Activated CD4-positive, alpha-beta memory T cell treated with anti-CD3 and anti-CD28 coated beads for 36 hours (primary cell): ENCODE data around the gene MTIF3. TPM values are rescaled to one million over a fixed set of nuclear protein-coding genes. Genes with fewer than 3 reads are reported as not detected.

ENCODE experiments used
- CTCF ChIA-PET: fragments of 350-600 bp; sonication (Branson Sonifier 250); formaldehyde crosslinking; loops from one replicate; lab custom pipeline; 2021; ENCODE audit warnings: antibody characterized with exemption, inconsistent platforms; lab: Charles Lee
- POLR2A ChIA-PET: fragments of 350-600 bp; sonication (Branson Sonifier 250); formaldehyde crosslinking; loops from one replicate; lab custom pipeline; 2021; ENCODE audit warnings: antibody characterized with exemption; lab: Charles Lee
- DNase-seq: peaks from one replicate; pipeline ENCODE4 v3.0.0-alpha.2; 2020
- H3K27ac Mint-ChIP-seq: one replicate; pipeline ENCODE4 v1.8.0; 2021; ENCODE audit warnings: mixed read lengths
- H3K27me3 Mint-ChIP-seq: one replicate; pipeline ENCODE4 v1.8.0; 2021; ENCODE audit warnings: mixed read lengths
- H3K36me3 Mint-ChIP-seq: one replicate; pipeline ENCODE4 v1.8.0; 2021; ENCODE audit warnings: mixed read lengths
- H3K4me1 Mint-ChIP-seq: one replicate; pipeline ENCODE4 v1.8.0; 2021; ENCODE audit warnings: low read depth, mixed read lengths
- H3K4me3 Mint-ChIP-seq: one replicate; pipeline ENCODE4 v1.8.0; 2021; ENCODE audit warnings: mild to moderate bottlenecking, mixed read lengths
- H3K9me3 Mint-ChIP-seq: one replicate; pipeline ENCODE4 v1.8.0; 2021; ENCODE audit warnings: mixed read lengths
- intact Hi-C: fragments of 100-400 bp; cut with micrococcal nuclease; formaldehyde crosslinking; loops from one replicate; pipeline ENCODE4 v1.15.1; 2023
- total RNA-seq, 2 experiments: library from RNA; stranded (reverse); gene quantifications; one replicate each; pipeline ENCODE4 v1.2.3, GENCODE V29; 2021

The MTIF3 gene
- total RNA-seq, 2 experiments from 2014 or later, result 35.7 to 37.3 TPM

DNA sequence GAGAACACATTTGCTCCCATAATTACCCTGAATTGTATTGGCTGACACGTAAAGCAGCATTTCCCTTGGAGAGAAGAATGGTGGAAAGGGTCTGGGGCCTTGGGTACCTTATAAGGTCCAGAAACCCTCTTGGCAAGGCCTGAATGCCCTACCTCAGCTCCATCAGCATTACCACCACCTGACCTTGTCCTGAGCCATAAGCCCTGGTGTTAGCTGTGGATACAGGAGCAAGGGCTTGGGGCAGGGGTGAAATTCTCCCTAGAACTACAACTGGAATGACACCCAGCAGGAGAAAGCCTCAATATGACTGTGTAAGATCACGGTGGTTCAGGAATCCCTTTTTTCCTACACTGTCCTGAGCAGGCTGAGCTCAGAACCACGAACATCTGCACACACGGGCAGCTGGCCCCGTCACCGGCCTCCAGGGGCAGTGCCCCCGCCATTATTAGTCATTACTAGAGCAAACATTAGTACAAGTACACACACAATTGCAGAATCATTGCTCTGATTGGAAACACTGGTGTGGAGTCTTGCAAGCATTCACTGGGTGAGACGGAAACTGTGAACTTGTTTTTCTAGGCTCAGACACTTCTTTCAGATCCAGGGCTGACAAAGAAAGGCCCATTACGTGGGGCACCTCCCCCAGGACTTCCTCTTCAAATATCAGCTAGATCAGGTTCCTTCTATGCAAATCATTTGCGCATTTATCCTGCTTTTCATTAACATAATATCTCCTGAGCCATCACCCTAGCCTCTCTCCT lies 26.8 kb upstream of the MTIF3 start:
- no peaks in the 10 kb centered on the region for H3K27me3 Mint-ChIP-seq
- H3K9me3 Mint-ChIP-seq, result peaks cover 5% of the 10 kb centered on the region
- peaks cover 10% of the 10 kb centered on the region for H3K4me1 Mint-ChIP-seq
- no peaks in the 10 kb centered on the region for H3K36me3 Mint-ChIP-seq
- ChIA-PET POLR2A (no interaction called here), CTCF (interaction anchor here (2.1 kb wide), 1 partner anchor 349 kb away, joined by 10 read pairs; no protein-coding TSS in a partner anchor)
- H3K27ac Mint-ChIP-seq, result no peak overlapping the region
- peak; percentile 30 for DNase-seq
- no peak overlapping the region for H3K4me3 Mint-ChIP-seq
- intact Hi-C loops, result no loop called here

DNA sequence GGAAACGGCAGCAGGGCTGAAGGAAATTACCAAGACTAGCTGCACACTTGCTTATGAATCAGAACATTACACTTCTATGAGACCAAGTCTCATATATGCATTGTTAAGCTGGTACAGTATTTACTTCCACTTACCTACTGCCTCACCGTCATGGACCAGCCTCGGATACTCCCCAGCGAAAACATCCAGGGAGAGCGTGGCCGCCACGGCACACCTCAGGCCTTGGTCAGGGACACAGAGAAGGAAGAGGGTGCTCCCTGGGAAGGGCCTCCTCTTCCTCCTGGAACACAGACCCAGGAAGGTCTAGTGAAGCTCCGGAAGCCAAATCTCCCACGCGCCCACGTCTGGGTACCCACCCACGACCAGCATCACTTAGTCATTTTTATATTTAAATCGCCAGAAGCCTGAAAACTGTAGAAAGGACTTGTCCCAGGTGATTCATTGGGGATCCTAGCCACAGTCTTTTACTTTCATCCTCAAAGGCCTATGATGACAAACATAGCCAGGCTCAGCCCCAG lies 24.4 kb upstream of the MTIF3 start:
- Mint-ChIP-seq H3K36me3 (no peaks in the 10 kb centered on the region), H3K27ac (no peak overlapping the region), H3K27me3 (no peaks in the 10 kb centered on the region), H3K4me3 (no peak overlapping the region), H3K4me1 (peaks cover 10% of the 10 kb centered on the region), H3K9me3 (no peaks in the 10 kb centered on the region)
- POLR2A ChIA-PET, result no interaction called here
- CTCF ChIA-PET, result no interaction called here
- intact Hi-C loops, result no loop called here
- no peak for DNase-seq

DNA sequence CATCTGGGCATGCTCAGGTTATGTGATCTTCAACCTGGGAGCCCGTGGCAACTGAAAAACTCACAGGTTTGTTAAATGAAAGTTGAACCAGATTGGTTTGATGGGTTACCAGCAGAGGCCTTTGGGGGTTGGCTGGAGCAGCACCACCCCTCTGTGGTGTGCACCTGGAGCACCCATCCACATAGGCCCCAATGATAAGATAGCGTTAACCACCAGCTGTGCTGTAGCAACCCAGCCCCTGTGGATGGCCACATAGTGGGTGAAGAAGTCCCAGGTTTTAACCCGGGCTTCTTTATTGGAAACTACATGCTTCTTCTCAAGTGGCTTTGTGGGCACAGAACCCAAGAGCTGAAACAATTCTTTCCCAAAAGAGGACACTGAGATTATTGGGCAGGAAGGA lies 22.6 kb upstream of the MTIF3 start:
- POLR2A ChIA-PET, result interaction anchor here (0.5 kb wide), 1 partner anchor 133 kb away, joined by 3 read pairs; no protein-coding TSS in a partner anchor
- no peaks in the 10 kb centered on the region for H3K9me3 Mint-ChIP-seq
- H3K4me1 Mint-ChIP-seq, result peaks cover 10% of the 10 kb centered on the region
- no peaks in the 10 kb centered on the region for H3K36me3 Mint-ChIP-seq
- intact Hi-C loops, result no loop called here
- H3K4me3 Mint-ChIP-seq, result no peak overlapping the region
- H3K27ac Mint-ChIP-seq, result no peak overlapping the region
- no peak for DNase-seq
- no peaks in the 10 kb centered on the region for H3K27me3 Mint-ChIP-seq
- CTCF ChIA-PET, result no interaction called here

DNA sequence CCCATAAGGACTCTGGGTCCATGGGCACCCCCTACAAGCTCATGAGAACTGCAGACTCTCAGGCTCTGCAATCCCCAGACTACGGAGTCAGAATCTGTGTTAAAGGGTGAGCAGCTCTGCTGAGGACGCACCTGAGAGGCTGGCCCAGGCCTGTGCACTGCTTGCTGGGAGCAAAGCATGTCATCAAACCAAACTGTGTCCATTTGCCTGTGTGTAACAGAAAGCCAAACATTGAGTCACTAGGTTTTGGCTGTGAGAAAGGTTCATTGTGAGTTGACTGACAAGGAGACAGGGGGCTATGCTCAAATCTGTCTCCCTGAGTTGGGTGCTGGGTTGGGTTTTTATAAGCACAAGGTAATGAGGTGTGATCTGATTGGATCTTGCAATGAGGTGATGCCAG lies 22.1 kb upstream of the MTIF3 start:
- POLR2A ChIA-PET, result no interaction called here
- Mint-ChIP-seq H3K27ac (no peak overlapping the region), H3K27me3 (no peaks in the 10 kb centered on the region), H3K4me3 (no peak overlapping the region), H3K4me1 (peaks cover 7% of the 10 kb centered on the region), H3K36me3 (no peaks in the 10 kb centered on the region), H3K9me3 (no peaks in the 10 kb centered on the region)
- no peak for DNase-seq
- CTCF ChIA-PET, result no interaction called here
- intact Hi-C loops, result no loop called here

DNA sequence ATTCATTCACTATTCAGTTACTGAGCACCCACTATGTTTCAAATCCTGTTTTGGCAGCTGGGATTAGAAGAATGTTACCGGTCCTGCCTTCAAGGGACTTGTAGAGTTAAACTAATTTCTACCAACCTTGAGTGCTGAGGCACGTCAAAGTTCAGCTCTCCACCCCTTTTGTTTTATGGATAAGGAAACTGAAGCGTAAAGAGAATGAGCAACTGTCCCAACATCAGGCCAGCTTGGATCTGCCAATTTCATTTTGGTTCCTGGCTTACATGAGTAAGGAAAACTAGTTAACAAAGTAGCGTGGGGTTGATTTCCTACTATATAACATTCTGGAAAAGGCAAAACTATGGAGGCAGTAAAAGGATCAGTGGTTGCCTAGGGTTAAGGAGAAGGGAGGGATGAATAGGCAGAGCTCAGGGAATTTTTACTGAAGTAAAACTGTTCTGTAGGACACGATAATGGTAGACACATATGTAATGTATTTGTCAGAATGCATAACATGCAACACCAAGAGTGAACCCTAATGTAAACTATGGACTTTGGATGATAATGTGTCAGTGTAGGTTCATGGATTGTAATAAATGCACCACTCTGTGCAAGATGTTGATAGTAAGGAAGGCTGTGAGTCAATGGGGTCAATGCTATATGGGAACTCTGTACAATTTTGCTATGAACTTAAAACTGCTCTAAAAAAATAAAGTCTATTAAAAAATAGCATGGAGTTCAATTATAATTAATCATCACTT lies 19.9 kb upstream of the MTIF3 start:
- Mint-ChIP-seq H3K36me3 (no peaks in the 10 kb centered on the region), H3K4me3 (no peak overlapping the region), H3K27ac (no peak overlapping the region), H3K9me3 (no peaks in the 10 kb centered on the region), H3K4me1 (no peaks in the 10 kb centered on the region), H3K27me3 (no peaks in the 10 kb centered on the region)
- intact Hi-C loops, result no loop called here
- DNase-seq, result no peak
- ChIA-PET POLR2A (no interaction called here), CTCF (no interaction called here)

DNA sequence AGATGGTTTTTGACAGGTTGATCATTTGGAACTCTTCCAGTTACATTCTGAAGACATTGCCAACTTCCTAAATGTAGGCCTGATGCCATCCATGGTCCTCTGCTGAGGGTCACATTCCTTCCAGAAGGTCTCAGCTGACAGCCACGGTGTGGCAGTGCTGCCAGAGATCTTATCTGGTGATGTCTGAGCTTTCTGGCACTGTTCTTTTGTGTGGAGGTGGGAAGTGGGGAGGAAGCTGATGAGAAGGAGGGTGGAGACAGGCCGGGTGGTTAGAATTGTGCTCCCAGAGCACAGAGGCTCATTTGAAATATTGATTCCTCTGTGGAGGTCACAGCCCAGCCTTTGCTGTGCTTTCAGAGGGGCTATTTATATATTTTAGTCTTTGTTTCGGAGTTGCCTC lies 16.1 kb upstream of the MTIF3 start:
- no peak for DNase-seq
- Mint-ChIP-seq H3K4me3 (no peak overlapping the region), H3K27me3 (no peaks in the 10 kb centered on the region), H3K27ac (no peak overlapping the region), H3K4me1 (no peaks in the 10 kb centered on the region), H3K36me3 (no peaks in the 10 kb centered on the region), H3K9me3 (no peaks in the 10 kb centered on the region)
- ChIA-PET CTCF (interaction anchor here (0.9 kb wide), 1 partner anchor 11 kb away, joined by 4 read pairs; no protein-coding TSS in a partner anchor), POLR2A (no interaction called here)
- intact Hi-C loops, result no loop called here

DNA sequence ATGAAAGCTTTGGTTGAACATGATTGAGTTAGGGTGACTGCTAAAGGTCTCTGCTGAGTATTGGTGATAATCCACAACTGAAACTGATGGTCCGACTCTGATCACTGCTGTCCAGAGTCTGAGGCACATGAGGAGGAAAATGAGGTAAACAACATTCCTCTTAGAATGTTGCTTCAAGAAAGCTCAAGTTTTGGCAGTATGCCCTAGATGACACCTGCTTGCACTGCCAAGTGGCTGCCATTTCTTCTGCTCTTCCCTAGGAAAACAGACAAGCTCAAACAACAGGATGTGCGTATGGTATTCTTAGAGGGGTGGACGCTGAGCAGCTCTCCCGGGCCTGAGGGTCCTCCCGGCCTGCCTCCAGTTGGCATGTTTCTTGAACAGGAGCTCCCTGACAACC lies 15.2 kb upstream of the MTIF3 start:
- intact Hi-C loops, result no loop called here
- Mint-ChIP-seq H3K36me3 (no peaks in the 10 kb centered on the region), H3K9me3 (no peaks in the 10 kb centered on the region), H3K27ac (no peak overlapping the region), H3K4me3 (no peak overlapping the region), H3K27me3 (no peaks in the 10 kb centered on the region), H3K4me1 (no peaks in the 10 kb centered on the region)
- DNase-seq, result no peak
- CTCF ChIA-PET, result interaction anchor here (0.6 to 1.0 kb wide), 4 partner anchors 10 to 365 kb away, joined by 3 to 4 read pairs (median 4); no protein-coding TSS in a partner anchor
- POLR2A ChIA-PET, result no interaction called here

DNA sequence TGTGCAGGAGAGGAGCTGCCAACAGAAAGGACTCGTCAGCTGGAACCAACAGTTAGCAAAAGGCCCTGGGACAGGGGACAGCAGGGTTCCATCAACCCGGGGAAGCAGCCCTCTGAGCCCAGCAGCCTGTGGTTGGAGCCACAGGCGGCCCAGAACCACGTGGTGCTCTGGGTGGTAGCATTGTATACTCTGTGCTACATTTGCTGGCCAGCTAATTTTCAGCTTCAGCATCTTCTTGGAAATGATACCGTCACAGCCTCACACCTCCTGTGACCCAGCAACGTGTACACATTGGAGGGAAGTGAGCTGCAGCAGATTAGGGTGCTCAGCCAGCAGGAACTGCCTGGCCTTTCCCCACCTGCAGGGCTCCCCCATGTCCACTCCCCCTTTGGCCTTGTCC lies 13.1 kb upstream of the MTIF3 start:
- Mint-ChIP-seq H3K27ac (no peak overlapping the region), H3K9me3 (no peaks in the 10 kb centered on the region), H3K27me3 (no peaks in the 10 kb centered on the region), H3K4me1 (no peaks in the 10 kb centered on the region), H3K4me3 (no peak overlapping the region), H3K36me3 (no peaks in the 10 kb centered on the region)
- no peak for DNase-seq
- ChIA-PET CTCF (interaction anchor here (0.5 to 1.1 kb wide), 2 partner anchors 28 to 101 kb away, joined by 3 read pairs; no protein-coding TSS in a partner anchor), POLR2A (no interaction called here)
- intact Hi-C loops, result no loop called here

DNA sequence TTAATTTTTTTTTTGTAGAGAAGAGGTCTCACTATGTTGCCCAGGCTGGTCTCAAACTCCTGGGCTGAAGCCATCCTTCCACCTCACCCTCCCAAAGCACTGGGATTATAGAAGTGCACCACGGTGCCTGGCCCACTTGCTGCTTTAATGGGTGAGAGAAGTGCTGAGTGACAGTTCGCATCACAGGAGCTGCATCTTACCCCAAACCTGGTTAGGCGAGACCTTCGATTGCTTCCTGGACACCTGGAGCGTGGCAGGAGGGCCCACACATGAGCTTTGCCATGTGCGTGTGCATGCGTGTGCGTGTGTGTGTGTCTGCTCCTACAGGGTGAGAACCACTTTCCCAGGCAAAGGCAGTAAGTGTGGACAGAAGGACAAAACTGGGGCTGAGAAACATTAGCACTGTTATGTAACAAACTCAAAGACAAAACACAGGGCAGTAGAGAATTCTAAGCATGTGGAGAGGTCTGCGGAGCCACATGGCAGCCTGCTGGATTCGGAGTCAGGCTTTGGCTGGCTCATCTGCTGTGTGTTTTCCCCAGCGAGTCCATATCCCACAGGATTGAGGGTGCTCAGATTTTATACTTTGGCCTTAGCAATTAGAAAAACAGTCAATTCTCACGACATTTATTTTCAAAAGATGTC lies 11.7 kb upstream of the MTIF3 start:
- H3K4me3 Mint-ChIP-seq, result no peak overlapping the region
- DNase-seq, result no peak
- H3K27ac Mint-ChIP-seq, result no peak overlapping the region
- no peaks in the 10 kb centered on the region for H3K36me3 Mint-ChIP-seq
- H3K4me1 Mint-ChIP-seq, result no peaks in the 10 kb centered on the region
- no peaks in the 10 kb centered on the region for H3K9me3 Mint-ChIP-seq
- ChIA-PET CTCF (interaction anchor here (0.6 kb wide), 1 partner anchor 565 kb away, joined by 3 read pairs; no protein-coding TSS in a partner anchor), POLR2A (no interaction called here)
- intact Hi-C loops, result no loop called here
- H3K27me3 Mint-ChIP-seq, result no peaks in the 10 kb centered on the region

DNA sequence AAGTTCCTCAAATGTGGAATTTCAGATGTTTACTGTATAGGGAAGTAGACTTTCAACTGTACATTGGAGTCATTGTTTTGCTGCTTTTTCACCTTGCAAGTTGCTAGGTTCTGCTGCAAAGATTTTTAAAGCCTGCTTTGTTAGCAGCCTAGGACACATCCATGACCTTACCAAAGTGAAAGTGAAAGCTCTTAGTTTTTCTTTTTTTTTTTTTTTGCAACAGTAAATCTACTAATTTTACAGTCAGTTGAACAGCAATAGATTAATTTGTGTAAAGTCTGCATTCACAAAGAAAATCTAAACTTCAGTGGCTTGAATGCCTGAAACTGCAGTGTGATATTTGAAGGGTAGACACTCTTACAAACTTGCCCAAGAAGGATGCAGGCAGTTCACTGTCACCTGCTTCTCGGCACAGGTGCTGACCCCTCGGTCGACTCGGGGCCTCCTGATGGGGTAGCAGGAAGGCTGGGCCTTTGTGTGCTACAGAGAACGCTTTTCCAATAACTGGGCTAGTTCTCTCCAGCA lies 5.0 kb upstream of the MTIF3 start:
- Mint-ChIP-seq H3K27ac (peak overlapping the region; percentile 97), H3K36me3 (no peaks in the 10 kb centered on the region), H3K4me1 (peaks cover 34% of the 10 kb centered on the region), H3K9me3 (no peaks in the 10 kb centered on the region), H3K4me3 (peak overlapping the region; percentile 88), H3K27me3 (no peaks in the 10 kb centered on the region)
- intact Hi-C loops, result loop anchor here (1.0 kb wide), 1 partner anchor 29 kb away; no protein-coding TSS in a partner anchor
- peak; percentile 32 for DNase-seq
- CTCF ChIA-PET, result interaction anchor here (0.9 to 1.8 kb wide), 7 partner anchors 11 to 371 kb away, joined by 3 to 6 read pairs (median 4); no protein-coding TSS in a partner anchor
- POLR2A ChIA-PET, result interaction anchor here (1.4 to 1.5 kb wide), 2 partner anchors 28 to 30 kb away, joined by 4 read pairs; no protein-coding TSS in a partner anchor

DNA sequence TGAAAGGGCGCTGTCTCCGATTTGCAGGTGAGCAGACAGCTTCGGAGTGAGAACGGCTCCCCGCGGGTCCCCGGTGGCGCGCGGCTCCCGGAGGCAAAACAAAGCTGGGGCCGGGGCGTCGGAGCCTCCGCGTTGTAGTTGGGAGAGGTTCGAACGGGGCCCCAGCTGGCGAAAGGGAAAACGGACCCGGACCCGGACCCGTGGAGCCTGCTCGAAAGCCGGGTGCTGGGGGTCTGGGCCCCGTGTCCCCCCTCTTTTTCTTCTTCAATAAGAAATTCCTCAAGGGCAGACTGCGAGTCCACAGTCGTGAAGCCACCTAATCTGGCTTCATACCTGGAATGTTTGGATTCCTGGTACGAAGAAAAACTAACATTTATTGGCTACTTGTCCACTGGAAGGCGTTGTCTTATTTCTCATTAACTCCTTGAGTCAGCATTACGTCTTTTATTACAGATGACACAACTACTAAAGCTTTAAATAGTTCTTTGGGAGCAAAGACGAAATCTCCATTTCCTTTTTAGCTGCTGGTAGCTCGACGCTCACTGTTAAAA lies 632 bp upstream of the MTIF3 start:
- Mint-ChIP-seq H3K36me3 (no peaks in the 10 kb centered on the region), H3K9me3 (no peaks in the 10 kb centered on the region), H3K27me3 (no peaks in the 10 kb centered on the region), H3K4me1 (peaks cover 59% of the 10 kb centered on the region), H3K27ac (peak overlapping the region; percentile 95), H3K4me3 (peak overlapping the region; percentile 90)
- peak; percentile 42 for DNase-seq
- ChIA-PET POLR2A (interaction anchor here (1.9 to 4.1 kb wide), 3 partner anchors 15 to 169 kb away, joined by 4 to 72 read pairs (median 11); partner anchors contain the start of genes GTF3A and LNX2), CTCF (interaction anchor here (0.7 to 5.2 kb wide), 3 partner anchors 25 to 171 kb away, joined by 3 to 43 read pairs (median 3); partner anchors contain the start of genes GTF3A and POLR1D)
- intact Hi-C loops, result loop anchor here (1.0 to 2.0 kb wide), 7 partner anchors 25 to 1268 kb away; partner anchors contain the start of genes LNX2, PAN3, RPL21 and SLC46A3
